ENCODE data around the gene IQCE.

DNA sequence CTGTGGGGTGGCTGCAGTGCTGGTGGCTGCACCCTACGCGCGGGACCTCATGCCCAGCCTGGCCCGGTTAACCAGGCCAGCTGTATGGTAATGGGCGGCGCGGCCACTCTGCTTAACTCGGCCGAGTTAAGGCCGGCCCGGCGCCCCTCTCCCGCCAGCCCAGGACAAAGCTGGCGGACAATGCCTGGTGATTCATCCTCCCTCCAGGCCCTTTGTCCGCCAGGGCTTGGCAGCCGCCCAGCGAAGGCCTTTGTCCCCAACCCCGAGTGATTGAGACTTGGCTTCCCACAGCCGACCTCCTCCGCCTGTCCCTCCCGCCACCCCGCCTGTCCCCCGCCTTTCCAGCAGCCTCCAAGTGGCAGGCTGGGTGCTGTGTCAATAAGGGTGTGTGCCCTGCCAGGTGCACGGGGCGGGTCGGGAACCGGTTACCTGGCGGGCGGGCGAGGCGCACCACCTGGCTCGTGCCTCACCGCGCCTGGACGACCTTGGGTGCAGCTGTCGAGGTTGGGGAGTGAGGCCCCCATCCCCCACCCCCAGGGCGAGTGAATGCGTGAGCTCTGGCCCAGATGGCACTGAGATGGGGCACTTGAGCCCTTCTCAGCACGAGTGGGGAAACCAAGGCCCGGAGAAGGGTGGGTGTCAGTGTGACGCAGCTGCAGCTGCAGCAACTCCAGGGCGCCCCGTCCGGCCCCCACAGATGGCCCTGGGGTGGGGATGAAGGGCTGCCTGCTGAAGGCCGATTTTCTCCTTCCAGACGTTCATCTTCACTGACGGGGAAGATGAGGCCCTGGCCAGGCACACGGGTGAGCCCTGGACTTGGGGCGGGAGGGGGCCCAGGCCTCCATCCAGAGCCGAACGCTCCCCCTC is 34.6 kb upstream of the IQCE start:
- no peak for TF ChIP-seq EZH2phosphoT487 (IDR thresholded peaks at IDR 0.05; ENCODE audit: low read length)
- TF ChIP-seq CTCF (IDR thresholded peaks at IDR 0.05; ENCODE audit: low read length), result no peak
- no peak for TF ChIP-seq EZH2 (optimal IDR thresholded peaks at IDR 0.05; ENCODE audit: low read depth, low read length)

All from MM.1S (cell line).